Astrocyte (in vitro differentiated cells and primary cell): Measurements from ENCODE around the gene ZDHHC14. TPM values are rescaled to one million over a fixed set of nuclear protein-coding genes. Genes with fewer than 3 reads are reported as not detected.

Experiments
- DNase-seq: peaks from one replicate; pipeline ENCODE4 v3.0.0-alpha.2; 2010; ENCODE audit warnings: low read depth
- FAIRE-seq: peaks from 2 replicates; lab custom pipeline; 2011; peaks lifted over from hg19 to GRCh38; lab: Jason Lieb, UNC
- H2AFZ ChIP-seq: 2 replicates; pipeline ENCODE4 v1.6.0; 2012; ENCODE audit warnings: low read depth, low read length, inconsistent platforms
- H3K27ac ChIP-seq: 2 replicates; pipeline ENCODE4 v1.5.1; 2011; ENCODE audit warnings: low read depth, low read length, inconsistent platforms
- H3K27me3 ChIP-seq: 2 replicates; pipeline ENCODE4 v1.6.0; 2011; ENCODE audit warnings: low read length, inconsistent platforms; ENCODE audit not compliant: insufficient read depth
- H3K36me3 ChIP-seq: 2 replicates; pipeline ENCODE4 v1.5.1; 2011; ENCODE audit warnings: low read length, inconsistent platforms; ENCODE audit not compliant: insufficient read depth
- H3K4me1 ChIP-seq: 2 replicates; pipeline ENCODE4 v1.5.1; 2011; ENCODE audit warnings: low read length, inconsistent platforms; ENCODE audit not compliant: insufficient read depth
- H3K4me2 ChIP-seq: 2 replicates; pipeline ENCODE4 v1.6.0; 2012; ENCODE audit warnings: low read length, inconsistent platforms
- H3K4me3 ChIP-seq: 2 replicates; pipeline ENCODE4 v1.5.1; 2011; ENCODE audit warnings: low read depth, mild to moderate bottlenecking, low read length, inconsistent platforms; ENCODE audit not compliant: insufficient read depth
- H3K79me2 ChIP-seq: 2 replicates; pipeline ENCODE4 v1.6.0; 2012; ENCODE audit warnings: mild to moderate bottlenecking, low read length, inconsistent platforms; ENCODE audit not compliant: insufficient read depth
- H3K9ac ChIP-seq: 2 replicates; pipeline ENCODE4 v1.6.0; 2012; ENCODE audit warnings: mild to moderate bottlenecking, low read length, inconsistent platforms
- H3K9me3 ChIP-seq: 2 replicates; pipeline ENCODE4 v1.5.1; 2012; ENCODE audit warnings: low read depth, mild to moderate bottlenecking, low read length, inconsistent platforms; ENCODE audit not compliant: insufficient read depth
- H4K20me1 ChIP-seq: 2 replicates; pipeline ENCODE4 v1.6.0; 2012; ENCODE audit warnings: low read length, inconsistent platforms; ENCODE audit not compliant: insufficient read depth
- H3K27ac Mint-ChIP-seq: one replicate; pipeline ENCODE4 v1.8.0; 2021; ENCODE audit warnings: mild to moderate bottlenecking, mixed read lengths; ENCODE audit not compliant: unreplicated experiment
- H3K27me3 Mint-ChIP-seq: one replicate; pipeline ENCODE4 v1.8.0; 2021; ENCODE audit warnings: low read depth, mixed read lengths; ENCODE audit not compliant: unreplicated experiment
- H3K36me3 Mint-ChIP-seq: one replicate; pipeline ENCODE4 v1.8.0; 2021; ENCODE audit warnings: low read depth, mixed read lengths; ENCODE audit not compliant: unreplicated experiment
- H3K4me1 Mint-ChIP-seq: one replicate; pipeline ENCODE4 v1.8.0; 2021; ENCODE audit warnings: low read depth, mixed read lengths; ENCODE audit not compliant: unreplicated experiment
- H3K4me3 Mint-ChIP-seq: one replicate; pipeline ENCODE4 v1.8.0; 2021; ENCODE audit warnings: mild to moderate bottlenecking, moderate library complexity, mixed read lengths; ENCODE audit not compliant: unreplicated experiment
- H3K9me3 Mint-ChIP-seq: one replicate; pipeline ENCODE4 v1.8.0; 2021; ENCODE audit warnings: mild to moderate bottlenecking, mixed read lengths; ENCODE audit not compliant: unreplicated experiment
- EZH2 ChIP-seq: IDR thresholded peaks from 2 replicates; pipeline ENCODE4 v1.6.1; 2012; ENCODE audit warnings: mild to moderate bottlenecking, low read length, inconsistent platforms; ENCODE audit not compliant: insufficient read depth
- total RNA-seq: library from RNA; stranded (reverse); gene quantifications from 2 replicates; pipeline ENCODE4 v1.2.1, GENCODE V29; 2021
- TF ChIP-seq, protein P1 (sequence below): IDR thresholded peaks from 2 replicates; pipeline ENCODE4 v1.5.1; 2011; ENCODE audit warnings: low read depth, mild to moderate bottlenecking, inconsistent platforms, low read length, moderate library complexity; ENCODE audit not compliant: insufficient read depth

ZDHHC14 gene
- total RNA-seq, 1 donor from 2014 or later: 7.2 TPM

DNA sequence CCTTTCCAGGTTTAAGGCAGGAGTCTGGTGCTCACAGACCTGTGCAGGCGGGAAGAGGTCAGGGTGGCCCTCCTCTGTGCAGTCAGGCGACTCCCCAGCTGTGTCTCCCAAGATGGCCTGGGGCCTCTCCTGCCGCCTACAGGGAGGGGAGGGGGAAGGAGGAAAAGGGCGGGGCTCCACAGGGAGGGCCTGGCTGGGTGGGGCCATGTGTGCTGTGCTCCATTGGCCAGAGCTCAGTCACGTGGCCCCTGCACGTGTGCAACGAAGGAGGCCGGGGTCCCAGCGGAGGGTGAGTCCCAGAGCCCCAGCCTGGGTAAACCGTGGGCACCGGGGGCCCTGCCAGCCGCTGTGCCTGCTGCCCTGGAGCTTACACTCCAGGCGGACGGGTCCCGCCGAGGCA, 211.6 kb downstream of the ZDHHC14 start:
- Histone ChIP-seq H3K36me3 (no peaks in the 10 kb centered on the region), H3K27me3 (no peaks in the 10 kb centered on the region), H3K4me2 (no peak overlapping the region), H3K9ac (no peak overlapping the region), H3K4me1 (no peaks in the 10 kb centered on the region), H3K4me3 (no peak overlapping the region), H3K79me2 (no peaks in the 10 kb centered on the region), H3K27ac (no peak overlapping the region), H3K9me3 (no peaks in the 10 kb centered on the region), H2AFZ (no peak overlapping the region), H4K20me1 (no peaks in the 10 kb centered on the region)
- no peaks in the 10 kb centered on the region for H3K4me1 Mint-ChIP-seq
- H3K9me3 Mint-ChIP-seq: peaks cover 19% of the 10 kb centered on the region
- no peak for FAIRE-seq
- peaks cover 1% of the 10 kb centered on the region for H3K27me3 Mint-ChIP-seq
- H3K36me3 Mint-ChIP-seq: peaks cover 1% of the 10 kb centered on the region
- H3K4me3 Mint-ChIP-seq: no peak overlapping the region
- H3K27ac Mint-ChIP-seq: no peak overlapping the region
- no peak for DNase-seq
- TF ChIP-seq, protein P1, sequence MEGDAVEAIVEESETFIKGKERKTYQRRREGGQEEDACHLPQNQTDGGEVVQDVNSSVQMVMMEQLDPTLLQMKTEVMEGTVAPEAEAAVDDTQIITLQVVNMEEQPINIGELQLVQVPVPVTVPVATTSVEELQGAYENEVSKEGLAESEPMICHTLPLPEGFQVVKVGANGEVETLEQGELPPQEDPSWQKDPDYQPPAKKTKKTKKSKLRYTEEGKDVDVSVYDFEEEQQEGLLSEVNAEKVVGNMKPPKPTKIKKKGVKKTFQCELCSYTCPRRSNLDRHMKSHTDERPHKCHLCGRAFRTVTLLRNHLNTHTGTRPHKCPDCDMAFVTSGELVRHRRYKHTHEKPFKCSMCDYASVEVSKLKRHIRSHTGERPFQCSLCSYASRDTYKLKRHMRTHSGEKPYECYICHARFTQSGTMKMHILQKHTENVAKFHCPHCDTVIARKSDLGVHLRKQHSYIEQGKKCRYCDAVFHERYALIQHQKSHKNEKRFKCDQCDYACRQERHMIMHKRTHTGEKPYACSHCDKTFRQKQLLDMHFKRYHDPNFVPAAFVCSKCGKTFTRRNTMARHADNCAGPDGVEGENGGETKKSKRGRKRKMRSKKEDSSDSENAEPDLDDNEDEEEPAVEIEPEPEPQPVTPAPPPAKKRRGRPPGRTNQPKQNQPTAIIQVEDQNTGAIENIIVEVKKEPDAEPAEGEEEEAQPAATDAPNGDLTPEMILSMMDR: no peak
- TF ChIP-seq EZH2: no peak

- H3K4me3 ChIP-seq: no peak overlapping the region
- no peaks in the 10 kb centered on the region for H3K79me2 ChIP-seq
- no peak overlapping the region for H2AFZ ChIP-seq
- peaks cover 19% of the 10 kb centered on the region for H3K9me3 Mint-ChIP-seq
- TF ChIP-seq EZH2: no peak
- TF ChIP-seq, protein P1: no peak
- H3K4me3 Mint-ChIP-seq: no peak overlapping the region
- H3K27ac Mint-ChIP-seq: no peak overlapping the region
- FAIRE-seq (no peak), DNase-seq (no peak)
- no peaks in the 10 kb centered on the region for H3K27me3 ChIP-seq
- no peaks in the 10 kb centered on the region for H3K36me3 ChIP-seq
- no peak overlapping the region for H3K4me2 ChIP-seq
- H3K27ac ChIP-seq: no peak overlapping the region
- no peaks in the 10 kb centered on the region for H4K20me1 ChIP-seq
- H3K4me1 Mint-ChIP-seq: no peaks in the 10 kb centered on the region
- peaks cover 1% of the 10 kb centered on the region for H3K27me3 Mint-ChIP-seq
- peaks cover 1% of the 10 kb centered on the region for H3K36me3 Mint-ChIP-seq
- H3K4me1 ChIP-seq: no peaks in the 10 kb centered on the region
- no peaks in the 10 kb centered on the region for H3K9me3 ChIP-seq
- no peak overlapping the region for H3K9ac ChIP-seq
These were observed 212.0 kb downstream of the ZDHHC14 start for GRCh38 chr6:157592980-157593379.

- Histone ChIP-seq H2AFZ (no peak overlapping the region), H3K9ac (no peak overlapping the region), H3K36me3 (no peaks in the 10 kb centered on the region), H3K4me2 (no peak overlapping the region), H3K4me3 (no peak overlapping the region), H3K27me3 (no peaks in the 10 kb centered on the region), H3K4me1 (no peaks in the 10 kb centered on the region), H3K79me2 (no peaks in the 10 kb centered on the region), H3K9me3 (no peaks in the 10 kb centered on the region), H4K20me1 (no peaks in the 10 kb centered on the region), H3K27ac (no peak overlapping the region)
- Mint-ChIP-seq H3K27ac (no peak overlapping the region), H3K36me3 (peaks cover 1% of the 10 kb centered on the region), H3K27me3 (peaks cover 1% of the 10 kb centered on the region), H3K4me1 (no peaks in the 10 kb centered on the region), H3K4me3 (no peak overlapping the region), H3K9me3 (peaks cover 19% of the 10 kb centered on the region)
- DNase-seq (no peak), FAIRE-seq (no peak)
- TF ChIP-seq EZH2: no peak
- TF ChIP-seq, protein P1: no peak
These were observed 212.6 kb downstream of the ZDHHC14 start for GRCh38 chr6:157593596-157593995.
